NCI-H748 treated with DMSO at 0.1 percent for 48 hours (cell line): Measurements from ENCODE around the gene FOXD2.
"Not testable (repeated sequence)": the region's sequence is repeated elsewhere in the genome, so short reads cannot be mapped to it uniquely, and the experiment has no call there.

Experiments used
- DNase-seq: peaks from one replicate; lab custom pipeline; 2025; lab: John Stamatoyannopoulos, UW

The FOXD2 gene

DNA sequence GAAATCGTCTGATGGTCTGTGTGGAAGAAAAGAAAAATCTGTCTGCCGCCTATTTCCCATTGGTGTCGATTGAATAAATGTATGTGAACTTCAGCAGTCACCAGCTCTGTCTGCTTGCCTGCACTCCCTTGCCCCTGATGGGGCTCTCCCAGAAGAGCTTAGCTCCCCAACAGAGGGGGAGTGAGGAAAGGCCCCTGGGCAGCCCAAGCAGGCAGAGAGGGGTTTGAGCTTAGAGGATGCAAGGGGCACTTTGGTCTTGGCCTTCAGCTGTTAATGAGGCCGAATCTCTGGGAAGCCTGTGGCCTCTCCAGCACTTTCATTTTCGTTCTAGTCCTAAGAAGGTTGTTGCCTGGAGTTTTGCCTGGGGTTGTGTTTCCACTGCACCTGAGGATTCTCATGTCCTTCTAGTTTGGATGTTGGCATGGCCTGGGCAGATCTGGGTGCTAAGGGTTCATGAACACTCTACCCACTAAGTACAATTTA lies 2.8 kb downstream of the FOXD2 start:
- DNase-seq, result no peak

DNA sequence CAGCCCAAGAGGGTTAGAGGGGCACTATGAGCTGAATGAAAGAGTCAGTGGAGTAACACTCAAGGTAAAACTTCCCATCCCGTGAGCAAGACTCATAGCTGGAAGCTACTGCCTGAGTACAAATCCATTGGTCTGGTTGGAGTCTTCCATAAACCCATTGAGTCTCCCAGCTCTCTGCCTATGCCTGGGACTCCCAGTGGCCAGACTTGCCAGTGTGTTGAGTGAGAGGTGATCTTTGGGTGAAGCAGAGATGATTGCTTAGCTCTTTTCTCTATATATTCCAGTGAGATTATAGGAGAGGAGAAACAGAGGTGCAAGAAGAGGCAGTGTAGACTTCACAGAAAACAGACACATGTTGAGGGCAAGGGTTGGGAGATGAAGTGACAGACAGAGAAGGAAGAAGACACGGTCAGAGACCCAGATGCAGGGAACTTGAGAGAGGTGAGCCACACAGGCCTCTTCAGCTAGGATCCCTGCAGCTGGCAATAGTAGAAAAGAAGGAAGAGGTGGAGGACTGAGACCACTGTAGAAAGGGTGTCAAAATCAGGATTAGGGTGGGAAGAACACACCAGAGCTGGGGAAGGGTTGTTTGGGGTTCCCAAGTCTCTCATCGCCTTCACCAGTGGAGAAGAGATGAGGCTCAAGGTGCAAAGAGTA lies 3.7 kb downstream of the FOXD2 start:
- no peak for DNase-seq

- DNase-seq, result no peak
Measured at GRCh38 chr1:47442202-47442601, 4.4 kb downstream of the FOXD2 start.

GRCh38 chr1:47442842-47443529 lies 5.1 kb downstream of the FOXD2 start:
- no peak for DNase-seq

- DNase-seq, result no peak
Measured at GRCh38 chr1:47443530-47444296, 5.9 kb downstream of the FOXD2 start.

- DNase-seq, result no peak
Measured at GRCh38 chr1:47444297-47444561, 6.4 kb downstream of the FOXD2 start.

GRCh38 chr1:47444562-47445465 lies 7.0 kb downstream of the FOXD2 start:
- no peak for DNase-seq

- DNase-seq, result no peak
Measured at GRCh38 chr1:47445823-47446550, 8.1 kb downstream of the FOXD2 start.

DNA sequence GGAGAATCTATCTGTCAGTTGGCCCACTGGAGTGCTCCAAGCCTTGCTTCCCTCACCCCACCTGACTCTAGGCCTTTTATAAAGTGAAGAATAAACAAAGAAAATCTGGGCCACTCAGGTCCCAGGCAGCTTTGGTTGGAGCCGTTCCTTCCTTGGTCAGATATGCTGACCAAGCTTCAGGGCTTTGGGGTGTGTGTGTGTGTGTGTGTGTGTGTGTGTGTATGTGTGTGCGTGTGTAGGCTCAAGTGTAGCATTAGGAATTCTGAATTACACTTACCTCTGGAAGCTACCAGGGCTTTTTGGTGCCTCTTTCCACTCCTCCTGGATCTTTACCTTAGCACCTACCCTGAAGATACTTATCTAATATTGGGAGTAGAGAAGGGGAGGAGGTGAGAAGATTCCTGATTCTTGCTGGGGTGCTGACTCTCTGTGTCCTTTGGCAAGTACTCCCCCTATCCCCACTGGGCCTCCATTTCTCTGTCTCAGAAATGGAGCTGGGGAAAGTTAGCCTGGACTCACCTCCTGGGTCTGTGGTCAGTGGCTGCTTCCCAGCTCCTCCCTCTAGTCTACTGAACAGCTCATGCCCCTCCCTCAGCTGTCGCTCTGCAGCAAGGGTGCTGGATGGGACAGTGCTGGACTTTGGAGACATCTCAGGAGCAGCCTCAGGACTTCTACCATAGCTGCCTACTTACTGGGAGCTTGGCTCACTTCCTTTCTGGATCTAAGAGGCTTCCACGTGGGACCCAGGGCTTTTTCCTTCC lies 10.8 kb downstream of the FOXD2 start:
- DNase-seq, result no peak

DNA sequence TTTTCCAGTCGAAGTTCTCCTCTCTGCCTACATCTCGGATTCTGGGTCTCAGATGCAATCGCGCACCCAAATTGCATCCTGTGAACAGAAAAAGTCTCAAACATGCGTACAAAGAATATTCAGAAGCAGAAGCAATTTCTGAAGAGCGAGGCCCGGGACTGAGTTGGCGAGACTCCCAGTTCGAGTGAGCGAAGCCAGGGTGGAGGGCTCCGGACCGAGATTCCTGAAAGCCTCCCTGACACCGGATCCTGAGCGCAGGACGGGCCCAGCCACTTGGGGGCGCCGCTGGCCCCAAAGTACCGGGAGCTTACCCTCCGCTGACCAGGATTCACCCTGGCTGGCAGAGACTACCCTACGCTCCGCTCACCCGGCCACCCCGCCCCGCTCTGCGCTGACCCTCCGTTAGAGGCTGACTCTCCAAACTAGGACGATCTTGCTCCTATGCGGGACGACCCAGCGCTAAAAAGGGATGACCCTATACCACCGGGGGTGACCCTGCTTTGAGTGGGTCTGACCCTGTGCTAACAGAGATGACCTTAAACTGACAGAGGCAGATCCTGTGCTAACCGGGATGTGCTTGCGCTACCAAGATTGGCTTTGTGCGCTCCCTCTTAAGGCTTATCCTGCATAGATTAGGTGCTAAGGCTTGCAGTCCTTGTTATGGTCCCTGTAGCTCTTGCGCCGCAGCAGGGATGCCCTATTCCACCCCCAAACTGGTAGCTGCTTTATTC lies 12.1 kb downstream of the FOXD2 start:
- no peak for DNase-seq

DNA sequence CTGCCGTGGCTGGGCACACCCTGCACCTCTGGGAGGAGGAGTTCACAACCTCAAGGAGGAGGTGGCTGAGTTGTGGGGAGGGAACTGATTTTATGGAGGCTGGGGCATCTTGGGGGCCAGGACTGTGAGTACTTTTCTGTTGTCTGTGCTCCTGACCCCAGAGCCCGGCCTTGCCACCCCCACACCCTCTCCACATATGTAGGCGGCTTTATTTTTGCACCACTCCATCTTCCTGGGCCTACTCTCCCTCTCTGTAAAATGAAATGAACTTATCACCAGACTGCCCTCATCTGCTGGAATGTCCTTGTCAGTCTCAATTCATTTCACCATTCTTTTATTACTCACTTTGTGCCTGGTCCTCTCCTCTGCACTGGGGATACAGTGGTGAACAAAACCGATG lies 12.8 kb downstream of the FOXD2 start:
- DNase-seq, result no peak

GRCh38 chr1:47452426-47452825 lies 14.6 kb downstream of the FOXD2 start:
- DNase-seq, result no peak

DNA sequence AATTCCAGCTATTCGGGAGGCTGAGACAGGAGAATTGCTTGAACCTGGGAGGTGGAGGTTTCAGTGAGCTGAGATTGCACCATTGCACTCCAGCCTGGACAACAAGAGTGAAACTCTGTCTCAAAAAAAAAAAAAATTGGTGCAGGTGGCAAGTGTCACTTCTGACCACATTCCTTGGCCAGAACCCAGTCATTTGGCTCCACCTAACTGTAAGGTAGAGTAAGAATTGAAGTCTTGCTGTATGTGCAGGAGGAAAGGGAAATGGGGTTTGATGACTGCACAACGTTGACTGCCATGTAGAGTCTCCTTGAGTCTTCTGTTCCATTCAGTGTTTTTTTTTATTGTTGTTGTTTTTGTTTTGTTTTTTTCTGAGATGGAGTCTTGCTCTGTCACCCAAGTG lies 16.1 kb downstream of the FOXD2 start:
- DNase-seq, result not testable (repeated sequence)

DNA sequence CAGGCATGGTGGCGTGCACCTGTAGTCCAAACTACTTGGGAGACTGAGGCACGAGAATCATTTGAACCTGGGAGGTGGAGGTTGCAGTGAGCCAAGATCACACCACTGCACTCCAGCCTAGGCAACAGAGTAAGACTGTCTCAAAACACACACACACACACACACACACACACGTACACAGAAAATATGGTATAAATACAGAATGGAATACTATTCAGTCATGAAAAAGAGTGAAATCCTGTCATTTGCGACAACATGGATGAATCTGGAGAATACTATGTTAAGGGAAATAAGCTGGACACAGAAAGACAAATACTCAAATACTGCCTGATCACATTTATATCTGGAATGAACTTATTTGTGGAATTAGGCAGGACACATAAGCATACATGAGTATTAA lies 18.4 kb downstream of the FOXD2 start:
- DNase-seq, result no peak

GRCh38 chr1:47457547-47457946 lies 19.7 kb downstream of the FOXD2 start:
- DNase-seq, result not testable (repeated sequence)

DNA sequence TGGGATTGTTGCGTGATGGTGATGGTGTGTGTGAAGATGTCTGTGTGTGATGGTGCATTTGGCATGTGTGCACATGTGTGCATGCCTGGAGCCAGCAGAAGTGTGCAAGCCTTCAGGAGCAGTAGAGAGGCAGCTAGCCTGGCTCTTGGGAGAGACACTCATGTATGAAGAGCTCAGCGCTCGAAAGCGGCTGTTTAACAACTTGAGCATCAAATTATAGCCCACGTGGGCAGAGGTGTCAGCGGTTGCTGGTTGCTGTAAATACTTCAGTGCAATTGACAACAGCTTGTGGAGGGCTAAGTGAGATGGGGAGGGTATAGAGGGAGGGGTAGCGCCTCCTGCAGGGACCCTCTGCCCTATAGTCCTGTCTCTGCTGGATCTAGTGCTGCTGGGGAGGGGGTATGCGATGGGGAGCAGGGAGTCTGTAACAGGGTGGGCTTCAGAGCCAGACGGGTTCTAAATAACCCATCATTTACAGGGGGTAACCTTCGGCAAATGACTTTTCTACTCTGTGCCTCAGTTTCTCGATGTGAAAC lies 21.5 kb downstream of the FOXD2 start:
- DNase-seq, result no peak

- no peak for DNase-seq
Measured at GRCh38 chr1:47460040-47460439, 22.2 kb downstream of the FOXD2 start.

DNA sequence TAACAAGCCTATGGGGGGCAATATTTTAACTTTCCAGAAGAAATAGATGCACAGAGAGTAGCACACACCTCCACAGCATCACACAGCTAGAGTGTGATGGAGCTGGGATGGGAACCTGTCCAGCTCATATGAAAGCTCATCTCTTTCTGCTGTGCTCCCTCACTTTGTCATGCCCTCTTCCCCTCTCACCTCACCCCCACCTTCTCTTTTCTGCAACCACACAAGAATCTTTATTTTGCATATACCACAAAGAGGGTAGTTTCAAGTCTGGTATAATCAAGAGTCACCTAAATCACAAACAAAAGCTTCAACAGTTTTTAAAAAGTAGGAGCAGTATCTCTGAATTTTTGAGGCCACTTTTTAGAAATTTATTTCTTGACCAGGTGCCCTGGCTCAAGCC lies 22.6 kb downstream of the FOXD2 start:
- no peak for DNase-seq

DNA sequence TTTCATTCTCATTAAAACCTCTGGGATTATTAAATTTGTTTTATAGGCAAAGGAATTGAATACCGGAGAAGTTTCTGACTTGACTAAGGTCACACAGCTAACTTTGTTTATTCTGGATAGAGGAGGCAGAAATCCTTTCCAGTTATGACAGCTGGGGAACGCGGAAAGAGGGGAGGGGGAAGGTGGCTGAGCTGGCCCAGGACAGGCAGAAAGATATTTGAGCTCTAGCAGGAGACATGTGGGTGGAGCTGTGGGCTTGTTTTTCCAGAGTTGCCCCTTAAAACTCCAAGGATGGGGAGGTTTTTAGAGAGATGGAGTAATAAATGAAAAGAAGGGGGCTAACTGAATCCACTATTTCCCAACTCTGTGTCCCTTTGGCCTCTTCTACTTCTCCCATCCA lies 27.8 kb downstream of the FOXD2 start:
- no peak for DNase-seq
